GM21825 (cell line): ENCODE data around the gene TRIM64.
"Not testable (repeated sequence)": the region's sequence is repeated elsewhere in the genome, so short reads cannot be mapped to it uniquely, and the experiment has no call there.

Experiments used
- ATAC-seq: cut with Tn5 transposase; IDR thresholded peaks from one replicate; pipeline ENCODE4 v1.9.1; 2021; ENCODE audit warnings: mild to moderate bottlenecking, moderate library complexity; ENCODE audit not compliant: unreplicated experiment

Gene TRIM64, protein sequence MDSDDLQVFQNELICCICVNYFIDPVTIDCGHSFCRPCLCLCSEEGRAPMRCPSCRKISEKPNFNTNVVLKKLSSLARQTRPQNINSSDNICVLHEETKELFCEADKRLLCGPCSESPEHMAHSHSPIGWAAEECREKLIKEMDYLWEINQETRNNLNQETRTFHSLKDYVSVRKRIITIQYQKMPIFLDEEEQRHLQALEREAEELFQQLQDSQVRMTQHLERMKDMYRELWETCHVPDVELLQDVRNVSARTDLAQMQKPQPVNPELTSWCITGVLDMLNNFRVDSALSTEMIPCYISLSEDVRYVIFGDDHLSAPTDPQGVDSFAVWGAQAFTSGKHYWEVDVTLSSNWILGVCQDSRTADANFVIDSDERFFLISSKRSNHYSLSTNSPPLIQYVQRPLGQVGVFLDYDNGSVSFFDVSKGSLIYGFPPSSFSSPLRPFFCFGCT

DNA sequence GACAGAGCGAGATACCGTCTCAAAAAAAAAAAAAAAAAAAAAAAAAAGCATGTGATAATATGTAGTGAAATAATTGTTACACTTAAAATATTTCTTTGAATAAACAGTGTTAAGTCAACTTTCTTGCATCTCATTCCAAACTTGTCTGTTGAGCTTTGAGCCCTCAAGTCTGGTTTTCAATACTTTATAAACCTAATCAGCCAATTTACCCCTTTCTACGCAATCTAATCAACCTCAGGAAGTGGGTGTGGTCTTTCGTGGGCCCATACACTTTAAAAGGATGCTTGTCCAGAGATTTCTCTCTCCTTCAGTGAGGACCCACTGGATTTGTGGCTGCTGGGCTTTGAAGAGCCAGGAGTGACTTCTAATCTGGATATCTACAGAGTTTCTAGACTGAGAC is at the start of gene TRIM64:
TRIM64 (plus strand) TSS at position 301 of the 400 bp plus-strand sequence. CDS start 2,467 bp downstream, outside the sequence.
- ATAC-seq: not testable (repeated sequence)

DNA sequence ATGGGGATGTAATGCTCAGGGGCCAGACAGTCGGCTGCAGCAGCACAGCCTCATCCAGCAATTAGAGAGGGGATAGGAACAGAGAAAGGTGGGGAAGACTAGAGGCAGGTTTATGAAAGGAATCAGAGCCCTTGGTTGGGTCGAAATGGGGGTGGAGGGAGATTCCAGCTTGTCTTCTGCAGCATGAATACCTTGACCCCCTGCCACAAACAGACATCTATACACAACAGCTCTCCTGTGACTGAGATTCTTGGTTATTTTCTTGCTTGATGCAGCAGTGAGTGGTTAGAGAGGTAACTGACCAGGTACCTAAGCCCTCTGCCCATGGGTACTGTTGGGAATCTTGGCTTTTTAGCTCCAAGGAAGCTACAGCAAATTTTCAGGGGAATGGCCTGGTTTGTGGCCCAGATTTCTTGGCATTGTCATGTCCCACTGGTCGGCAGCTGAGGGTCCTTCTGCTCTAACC is 43.6 kb upstream of the TRIM64 start, which contains the start of gene TRIM49D1:
TRIM49D1 (minus strand) TSS at position 51 of the 466 bp plus-strand sequence. CDS start 4,535 bp downstream, outside the sequence.
- ATAC-seq: no peak

DNA sequence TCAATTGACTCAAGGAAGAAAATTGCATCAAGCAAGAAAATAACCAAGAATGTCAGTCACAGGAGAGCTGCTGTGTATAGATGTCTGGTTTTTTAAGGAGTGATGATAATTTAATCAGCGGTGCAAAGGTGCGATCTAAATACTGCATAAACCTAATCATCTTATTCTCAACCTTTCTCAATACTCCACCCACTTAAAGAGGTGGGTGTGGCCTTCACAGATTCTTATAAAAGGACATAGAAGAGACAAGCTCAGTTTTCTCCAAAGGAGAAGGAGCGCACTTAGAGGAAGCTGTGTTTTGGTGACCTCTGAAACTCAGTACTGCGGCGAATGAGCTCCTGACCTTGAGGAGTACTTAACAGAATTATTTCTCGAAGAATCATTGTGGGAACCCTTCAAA is 42.1 kb upstream of the TRIM64 start, which contains the start of gene TRIM49D2:
TRIM49D2 (plus strand) TSS at position 301 of the 400 bp plus-strand sequence. CDS start 2,698 bp downstream, outside the sequence.
- not testable (repeated sequence) for ATAC-seq

DNA sequence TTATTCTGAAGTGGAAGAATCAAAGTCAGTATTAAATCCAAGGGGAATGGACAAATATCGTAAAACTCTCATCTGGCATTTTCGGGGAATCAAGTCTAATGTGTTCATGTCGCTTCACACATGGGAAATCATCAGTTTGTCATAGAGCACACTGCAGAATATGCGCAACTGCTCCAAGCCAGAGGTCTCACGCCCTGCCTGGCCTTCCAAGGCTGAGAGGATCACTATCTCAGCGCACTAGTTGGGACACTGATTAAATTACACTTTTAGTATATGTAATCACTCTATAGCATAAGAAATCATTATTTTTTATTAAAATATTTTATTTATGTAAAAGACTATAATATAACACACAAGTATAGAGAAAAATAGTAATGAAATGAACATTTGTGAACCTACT is 5.0 kb upstream of the TRIM64 start:
- ATAC-seq: not testable (repeated sequence)
